H1 (cell line): ENCODE data around the gene CPTP. TPM values are rescaled to one million over a fixed set of nuclear protein-coding genes. Genes with fewer than 3 reads are reported as not detected.

Experiments used
- BACH1 ChIP-seq: IDR thresholded peaks from 2 replicates; pipeline ENCODE4 v1.6.1; 2012; ENCODE audit warnings: low read length, improper control_type of control experiment
- POU5F1 ChIP-seq: IDR thresholded peaks from 2 replicates; pipeline ENCODE4 v1.6.1; 2011; ENCODE audit warnings: low read depth, mild to moderate bottlenecking, low read length, moderate library complexity
- polyA plus RNA-seq, 7 experiments: library from polyadenylated mRNA; depleted of rRNA in 3 of 7; stranded (reverse) in 5 of 7; unstranded in 2 of 7; fragments of >200 nt in 5 of 7; fragments of 200-250 nt in 2 of 7; gene quantifications; 1 replicate in 5 of 7; 2 replicates in 1 of 7; 4 replicates in 1 of 7; pipeline versions ENCODE4 v1.2.1 to v1.2.3, GENCODE V29; 2011 to 2013; ENCODE audit warnings: missing spikeins in 2 of 7, mixed read lengths in 2 of 7
- total RNA-seq: library from RNA; stranded (reverse); fragmentation: NEBNext Ultra II Directional; extraction: Animal tissue kit (Norgen Biotek cat#: 25700); gene quantifications from 2 replicates; pipeline ENCODE4 v1.2.1, GENCODE V29; 2021

CPTP gene
- total and polyA plus RNA-seq, 2 of the 8 experiments (the other 6 are each of a cell fraction or from before 2014, with no cell fraction given) = 8.1 to 10.6 TPM

DNA sequence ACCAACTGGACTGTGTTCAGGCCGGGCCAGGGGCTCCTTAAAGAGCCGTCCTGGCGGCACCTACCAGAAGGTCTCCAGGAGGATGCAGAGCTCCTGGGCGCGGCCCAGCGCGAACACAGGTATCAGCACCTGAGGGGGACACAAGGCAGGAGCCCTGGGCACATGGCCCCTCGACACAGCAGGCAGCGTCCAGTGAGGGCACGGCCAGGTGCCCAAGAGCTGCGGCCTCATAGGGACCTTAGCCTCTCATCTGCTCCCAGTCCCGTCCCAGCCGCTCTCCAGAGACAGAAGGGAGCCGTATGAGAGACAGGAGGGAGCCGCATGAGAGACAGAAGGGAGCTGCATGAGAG, 10.4 kb upstream of the CPTP start (continued):
- TF ChIP-seq BACH1 (no peak), POU5F1 (no peak)
